ENCODE data around the gene SOWAHC.
"Not testable (repeated sequence)": the region's sequence is repeated elsewhere in the genome, so short reads cannot be mapped to it uniquely, and the experiment has no call there.

The SOWAHC gene

DNA sequence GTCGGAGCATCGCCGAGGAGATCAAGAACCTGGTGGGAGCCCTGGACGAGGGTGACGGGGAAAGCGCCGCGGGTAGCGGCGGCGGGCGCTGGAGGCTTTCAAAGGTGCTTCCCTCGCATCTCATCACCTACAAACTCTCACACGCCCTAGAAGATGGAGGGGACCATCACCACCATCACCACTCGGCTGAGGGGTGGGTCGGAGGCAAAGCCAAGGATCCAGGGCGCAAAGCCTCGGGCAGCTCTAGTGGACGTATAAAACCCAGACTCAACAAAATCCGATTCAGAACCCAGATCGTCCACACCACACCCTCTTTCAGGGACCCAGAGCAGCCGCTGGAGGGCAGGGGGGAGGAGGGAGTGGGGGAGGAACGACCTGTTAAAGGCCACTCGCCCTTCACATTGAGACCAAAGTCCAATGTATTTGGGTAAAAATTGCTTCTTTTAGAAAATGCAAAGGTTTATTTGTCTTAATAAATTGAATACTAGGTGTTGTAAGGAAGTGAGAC lies 1.5 kb downstream of the SOWAHC start:
- no peak for DNase-seq (ENCODE audit: low spot score)

DNA sequence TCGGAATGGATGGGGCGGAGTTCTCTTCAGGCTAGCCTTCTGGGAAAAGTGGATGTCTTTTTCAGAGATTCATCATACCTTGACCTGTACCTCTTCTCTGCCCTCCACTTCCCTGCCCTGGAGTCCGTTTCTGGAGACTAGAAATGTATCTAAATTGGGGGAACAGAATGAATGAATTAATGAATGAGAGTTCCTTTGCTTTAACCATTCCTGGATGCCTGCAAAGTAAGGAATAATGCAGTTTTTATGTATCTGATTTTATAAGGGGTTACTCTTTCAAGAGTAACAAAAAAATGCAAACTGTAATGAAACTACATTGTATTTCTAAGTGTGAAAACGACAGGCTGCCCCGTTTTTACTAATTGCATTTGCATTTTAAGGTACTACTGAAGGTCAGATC lies 2.0 kb downstream of the SOWAHC start:
- no peak for DNase-seq (ENCODE audit: low spot score)

DNA sequence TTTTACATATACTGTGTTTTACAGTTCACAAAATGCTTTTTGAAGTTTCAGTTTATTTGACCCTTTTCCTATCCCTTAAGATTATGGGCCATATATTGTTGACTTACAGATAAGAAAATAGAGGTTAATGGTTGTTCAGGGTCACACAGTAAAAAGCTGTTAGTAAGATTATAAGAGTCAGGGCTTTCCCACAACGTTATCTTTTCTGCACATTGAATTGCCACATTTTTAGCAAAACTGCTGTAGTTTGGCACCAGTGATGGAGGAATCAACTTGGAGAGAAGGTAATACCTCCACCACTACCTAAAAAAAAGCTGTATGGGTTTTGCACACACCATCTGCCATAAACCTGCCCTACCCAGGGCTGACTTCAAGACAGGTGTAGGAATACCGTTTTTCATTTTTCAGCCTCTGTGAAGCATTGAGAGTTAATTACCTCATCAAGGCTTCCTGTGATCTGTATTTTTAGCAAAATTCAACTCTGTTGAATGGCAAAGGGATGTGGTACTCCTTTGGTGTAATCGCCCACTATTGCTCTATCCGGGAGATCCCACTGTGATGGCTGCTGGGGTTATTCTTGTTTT lies 5.0 kb downstream of the SOWAHC start:
- no peak for DNase-seq (ENCODE audit: low spot score)

DNA sequence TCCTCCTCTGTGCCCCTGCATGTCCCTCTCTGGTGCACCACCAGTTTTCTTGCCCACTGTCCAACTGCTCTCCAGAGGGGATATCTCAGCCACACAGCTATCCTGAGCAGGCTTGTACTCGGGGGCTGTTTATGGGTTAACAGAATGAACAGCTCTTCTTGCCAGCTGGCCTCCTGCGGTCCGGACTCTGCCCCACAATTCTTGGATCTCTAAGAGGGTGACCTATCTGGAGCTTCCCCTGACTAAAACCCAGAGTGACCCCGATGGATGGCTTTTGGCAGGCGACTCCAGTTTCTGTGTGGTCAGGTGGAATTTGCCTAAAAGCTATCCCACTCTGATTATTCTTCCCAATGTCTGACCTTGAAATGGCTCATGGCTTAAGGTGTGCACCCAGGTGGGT lies 9.1 kb downstream of the SOWAHC start:
- DNase-seq (ENCODE audit: low spot score) = no peak

DNA sequence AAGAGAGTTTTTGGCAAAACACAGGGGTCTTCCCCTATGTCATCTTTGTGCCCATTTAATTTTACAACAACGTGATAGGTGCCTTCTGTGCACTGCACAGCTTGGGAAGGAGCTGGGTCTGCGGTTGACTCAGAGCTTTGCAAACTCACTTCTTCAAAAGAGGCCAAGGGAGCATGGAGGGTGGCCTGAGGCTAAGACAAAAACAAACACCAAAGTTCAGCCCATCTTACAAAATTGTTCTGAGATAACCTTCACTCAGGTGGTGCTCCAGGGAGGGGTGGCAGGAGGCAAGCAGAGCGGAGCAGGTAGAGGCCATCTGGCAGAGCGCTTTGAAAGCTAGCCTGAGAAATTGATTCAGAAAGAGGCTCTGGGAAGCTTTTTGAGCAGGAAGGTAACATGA lies 9.8 kb downstream of the SOWAHC start:
- no peak for DNase-seq (ENCODE audit: low spot score)

DNA sequence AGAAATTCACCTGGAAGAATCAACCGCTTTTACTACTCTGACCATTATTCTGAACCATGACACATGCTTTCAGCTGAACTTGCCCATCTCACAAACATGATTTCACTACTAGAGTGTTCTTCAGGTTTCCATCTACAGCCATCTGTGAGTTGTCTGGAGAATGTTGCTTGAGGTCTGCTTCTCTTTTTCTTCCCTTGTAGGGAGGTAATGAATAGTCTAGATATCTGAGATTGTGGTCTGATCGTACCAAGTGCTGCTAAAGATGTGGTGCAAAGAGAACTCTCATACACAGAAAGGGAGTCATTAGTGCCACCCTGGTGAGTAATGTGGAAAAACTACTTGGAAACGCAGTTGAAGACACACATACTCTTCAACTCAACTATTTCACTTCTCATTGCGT lies 10.2 kb downstream of the SOWAHC start:
- DNase-seq (ENCODE audit: low spot score) = no peak

DNA sequence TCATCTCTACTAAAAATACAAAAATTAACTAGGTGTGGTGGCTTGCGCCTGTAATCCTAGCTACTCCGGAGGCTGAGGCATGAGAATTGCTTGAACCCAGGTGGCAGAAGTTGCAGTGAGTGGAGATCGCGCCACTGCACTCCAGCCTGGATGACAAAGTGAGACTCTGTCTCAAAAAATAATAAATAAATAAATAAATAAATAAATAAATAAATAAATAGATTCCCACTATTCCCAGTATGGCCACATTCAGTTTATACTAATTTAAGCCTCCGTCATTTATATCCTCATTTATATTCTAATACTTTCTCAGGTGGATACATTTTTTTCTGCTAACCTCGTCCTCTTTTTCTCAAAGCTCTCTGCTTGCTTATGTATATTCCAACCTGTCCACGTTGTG lies 14.2 kb downstream of the SOWAHC start:
- not testable (repeated sequence) for DNase-seq (ENCODE audit: low spot score)

DNA sequence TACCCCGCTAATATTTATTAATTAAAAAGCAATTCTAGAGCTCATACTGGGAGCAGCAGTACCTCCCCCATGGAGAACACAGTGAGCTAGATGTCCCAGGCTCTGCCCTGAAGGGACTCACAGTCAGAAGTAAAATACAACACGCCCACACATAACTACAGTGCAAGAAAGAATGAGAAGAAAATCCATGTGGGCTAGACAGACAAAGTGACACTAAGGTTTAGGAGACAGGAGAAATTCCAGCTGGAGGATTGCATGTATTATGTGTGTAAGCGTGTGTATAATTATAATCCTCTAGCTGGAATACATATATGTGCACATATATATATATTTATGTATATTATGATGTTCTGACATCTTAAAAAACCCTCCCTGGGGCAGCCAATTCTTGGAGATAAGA lies 15.7 kb downstream of the SOWAHC start:
- DNase-seq (ENCODE audit: low spot score) = no peak

DNA sequence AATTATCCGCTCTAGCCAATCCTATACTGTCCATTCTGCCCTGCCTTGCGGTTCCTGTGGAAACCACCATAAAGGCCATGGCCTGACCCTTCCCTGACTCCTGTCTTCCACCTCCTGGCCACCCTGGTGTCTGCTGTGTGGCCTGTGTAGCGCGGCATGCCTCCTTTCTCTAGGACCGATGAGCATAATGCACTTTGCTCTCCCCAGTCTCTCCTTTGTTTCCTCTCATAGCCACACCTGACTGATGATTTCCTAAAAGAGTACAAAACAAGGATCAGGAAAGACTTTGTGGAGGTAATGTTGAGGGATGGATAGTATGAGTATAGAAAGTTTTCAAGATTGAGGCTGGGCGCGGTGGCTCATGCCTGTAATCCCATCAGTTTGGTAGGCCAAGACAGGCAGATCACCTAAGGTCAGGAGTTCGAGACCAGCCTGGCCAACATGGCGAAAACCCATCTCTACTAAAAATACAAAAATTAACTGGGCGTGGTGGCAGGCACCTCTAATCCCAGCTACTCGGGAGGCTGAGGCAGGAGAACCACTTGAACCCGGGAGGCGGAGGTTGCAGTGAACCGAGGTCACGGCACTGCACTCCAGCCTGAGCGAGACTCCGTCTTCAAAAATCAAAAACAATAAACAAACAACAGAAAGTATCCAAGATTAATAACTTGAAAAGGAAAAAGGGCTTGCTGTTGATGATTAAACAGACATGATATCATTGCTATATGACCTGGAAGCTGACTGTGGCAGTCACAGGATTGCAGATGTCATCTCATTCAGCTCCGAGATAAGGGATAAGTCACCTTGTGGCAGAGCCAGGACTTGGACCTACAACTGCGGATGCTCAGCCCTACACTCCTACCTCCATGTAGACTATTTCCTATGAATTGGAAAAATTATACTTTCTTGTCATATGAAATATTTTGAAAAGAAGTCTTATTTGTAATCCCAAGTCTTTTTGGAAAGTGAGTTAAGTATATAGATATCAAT lies 16.6 kb downstream of the SOWAHC start:
- no peak for DNase-seq (ENCODE audit: low spot score)

DNA sequence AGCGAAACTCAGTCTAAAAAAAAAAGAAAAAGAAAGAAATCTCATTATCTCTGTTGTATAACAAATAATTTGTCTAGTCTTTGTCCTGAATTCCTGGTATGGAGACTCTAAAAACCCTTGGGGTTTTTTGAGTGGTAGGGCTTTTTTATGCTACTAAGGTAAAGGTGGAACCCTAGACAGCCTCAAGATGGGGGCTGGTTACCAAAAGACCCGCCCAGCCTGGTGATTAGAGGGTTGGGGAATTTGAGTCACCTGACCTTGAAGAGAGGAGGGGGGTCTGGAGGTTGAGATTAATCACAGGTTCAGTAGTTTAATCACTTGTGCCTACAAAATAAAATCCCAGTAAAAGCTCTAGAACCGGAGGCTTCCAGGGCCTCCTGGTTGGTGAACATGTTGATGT lies 17.6 kb downstream of the SOWAHC start:
- no peak for DNase-seq (ENCODE audit: low spot score)

DNA sequence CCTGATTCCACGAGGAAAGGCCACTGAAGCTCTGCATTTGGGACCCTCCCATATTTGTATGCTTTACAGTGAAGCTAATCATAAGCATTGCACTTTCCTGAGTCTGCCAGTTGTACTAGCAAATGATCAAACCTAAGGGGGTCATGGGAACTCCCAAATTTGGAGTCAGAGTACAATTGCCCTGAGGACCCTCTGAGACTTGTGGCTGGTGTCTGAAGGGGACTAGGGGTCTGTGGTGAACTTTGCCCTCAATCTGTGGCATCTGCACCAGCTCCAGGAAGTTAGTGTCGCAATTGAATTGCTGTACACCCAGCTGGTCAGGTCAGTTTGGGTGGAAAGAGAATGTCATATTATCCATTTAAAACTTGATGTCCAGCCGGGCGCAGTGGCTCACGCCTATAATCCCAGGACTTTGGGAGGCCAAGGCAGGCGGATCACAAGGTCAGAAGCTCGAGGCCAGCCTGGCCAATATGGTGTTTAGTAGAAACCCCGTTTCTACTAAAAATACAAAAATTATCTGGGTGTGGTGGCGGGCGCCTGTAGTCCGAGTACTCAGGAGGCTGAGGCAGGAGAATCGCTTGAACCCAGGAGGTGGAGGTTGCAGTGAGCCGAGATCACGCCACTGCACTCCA lies 18.1 kb downstream of the SOWAHC start:
- DNase-seq (ENCODE audit: low spot score) = no peak

DNA sequence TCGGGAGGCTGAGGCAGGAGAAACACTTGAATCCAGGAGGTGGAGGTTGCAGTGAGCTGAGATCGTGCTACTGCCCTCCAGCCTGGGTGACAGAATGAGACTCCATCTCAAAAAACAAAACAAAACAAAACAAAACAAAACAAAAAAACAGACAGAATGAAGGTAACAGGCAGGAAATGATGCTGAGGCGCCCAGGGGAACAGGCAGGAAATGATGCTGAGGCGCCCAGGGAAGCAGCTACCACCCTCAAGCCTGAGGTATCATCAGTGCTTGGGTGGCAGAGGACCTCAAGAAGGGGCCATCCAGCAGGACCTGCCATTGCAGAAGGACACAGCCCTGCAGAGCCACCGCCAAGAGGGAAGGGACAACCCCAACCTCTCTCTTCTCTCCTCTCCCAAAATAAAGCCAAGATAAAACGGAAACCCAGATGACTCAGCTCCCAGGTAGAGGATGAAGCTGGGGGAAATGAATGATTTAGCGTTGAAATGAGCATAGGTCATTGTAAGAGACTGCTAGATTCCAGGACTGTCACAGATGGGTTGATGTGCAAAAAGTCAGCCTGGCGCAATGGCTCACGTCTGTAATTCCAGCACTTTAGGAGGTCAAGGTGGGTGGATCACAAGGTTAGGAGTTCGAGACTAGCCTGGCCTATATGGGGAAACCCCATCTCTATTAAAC lies 19.3 kb downstream of the SOWAHC start:
- no peak for DNase-seq (ENCODE audit: low spot score)

DNA sequence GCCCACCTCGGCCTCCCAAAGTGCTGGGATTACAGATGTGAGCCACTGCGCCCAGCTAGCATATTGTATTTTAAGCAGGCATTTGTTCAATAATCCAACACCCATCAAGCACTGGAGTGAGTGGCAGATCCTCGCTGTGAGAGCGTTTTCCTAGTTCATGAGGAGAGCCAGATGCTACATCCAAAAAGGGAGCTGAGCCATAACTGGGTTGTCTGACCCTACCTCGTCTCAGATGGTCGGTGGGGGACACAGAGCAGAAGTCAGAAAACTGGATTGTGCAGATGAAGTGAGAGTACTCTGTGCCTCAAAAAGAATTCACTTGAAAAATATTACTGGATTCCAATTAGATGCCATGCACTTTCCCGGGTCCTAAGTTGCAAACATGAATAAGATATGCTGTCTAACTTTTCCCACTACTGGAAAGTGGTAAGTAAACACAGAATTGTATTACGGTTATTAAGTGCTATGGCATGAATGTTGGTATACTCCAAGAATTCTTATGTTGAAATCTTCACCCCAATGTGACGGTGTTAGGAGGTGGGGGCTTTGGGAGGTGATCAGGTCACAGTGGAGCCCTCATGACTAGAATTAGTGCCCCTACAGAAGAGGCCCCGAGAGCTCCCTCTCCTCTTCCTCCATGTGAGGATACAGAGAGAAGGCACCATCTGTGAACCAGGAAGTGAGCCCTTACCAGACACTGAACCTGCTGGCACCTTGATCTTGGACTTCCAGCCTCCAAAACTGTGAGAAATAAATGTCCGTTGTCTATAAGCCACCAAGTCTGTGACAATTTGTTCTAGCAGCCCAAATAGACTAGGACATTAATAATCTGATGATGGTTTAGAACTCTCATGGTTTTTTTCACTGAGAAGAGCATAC lies 21.5 kb downstream of the SOWAHC start:
- no peak for DNase-seq (ENCODE audit: low spot score)

DNA sequence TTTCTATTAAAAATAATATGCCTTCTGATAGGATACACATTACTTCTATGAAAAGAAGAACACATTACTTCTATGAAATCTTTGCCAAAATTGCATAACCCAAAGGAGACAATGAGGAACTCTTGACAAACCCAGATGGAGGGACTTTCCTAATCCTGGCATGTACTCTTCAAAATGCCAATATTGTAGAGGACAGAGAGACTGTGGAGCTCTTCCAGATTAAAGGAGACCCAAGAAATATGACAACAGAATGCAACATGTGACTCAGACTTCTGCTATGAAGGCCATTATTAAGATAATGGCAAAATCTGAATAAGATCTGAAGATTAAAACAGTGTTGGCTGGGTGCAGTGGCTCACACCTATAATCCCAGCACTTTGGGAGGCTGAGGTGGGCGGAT lies 22.2 kb downstream of the SOWAHC start:
- no peak for DNase-seq (ENCODE audit: low spot score)

DNA sequence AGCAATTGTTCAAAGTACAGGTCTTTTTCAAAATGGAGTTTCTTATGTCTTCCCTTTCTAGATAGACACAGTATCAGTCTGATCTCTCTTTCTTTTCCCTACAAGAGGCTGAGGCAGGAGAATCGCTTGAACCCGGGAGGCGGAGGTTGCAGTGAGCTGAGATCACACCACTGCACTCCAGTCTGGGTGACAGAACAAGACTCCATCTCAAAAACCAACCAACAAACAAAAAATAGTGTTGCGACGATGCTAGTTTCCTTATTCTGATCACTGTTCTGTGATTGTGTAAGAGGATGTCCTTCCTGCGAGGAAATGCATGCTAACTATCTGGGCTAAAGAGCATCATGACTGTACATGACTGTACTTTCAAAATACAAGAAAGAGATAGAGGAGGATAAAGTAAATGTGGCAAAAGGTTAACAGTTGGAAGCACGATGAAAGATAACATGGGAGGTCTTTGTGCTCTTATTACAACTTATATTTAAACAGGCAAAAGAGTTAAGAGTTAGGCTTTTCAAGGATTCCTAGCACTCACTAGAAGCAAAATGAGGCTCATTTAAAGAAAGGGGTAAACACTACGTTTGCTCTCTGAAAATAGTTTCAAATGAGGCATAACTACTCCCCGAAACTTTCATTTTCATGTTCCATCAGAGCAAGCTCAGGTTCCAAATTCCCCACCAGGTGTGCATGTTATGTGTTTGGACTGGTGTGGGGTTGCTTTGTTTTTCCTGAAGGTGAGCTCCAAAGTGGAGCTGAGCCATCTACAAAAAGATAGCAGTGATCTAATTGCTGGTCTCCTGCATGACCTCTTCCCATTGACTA lies 23.8 kb downstream of the SOWAHC start:
- no peak for DNase-seq (ENCODE audit: low spot score)

DNA sequence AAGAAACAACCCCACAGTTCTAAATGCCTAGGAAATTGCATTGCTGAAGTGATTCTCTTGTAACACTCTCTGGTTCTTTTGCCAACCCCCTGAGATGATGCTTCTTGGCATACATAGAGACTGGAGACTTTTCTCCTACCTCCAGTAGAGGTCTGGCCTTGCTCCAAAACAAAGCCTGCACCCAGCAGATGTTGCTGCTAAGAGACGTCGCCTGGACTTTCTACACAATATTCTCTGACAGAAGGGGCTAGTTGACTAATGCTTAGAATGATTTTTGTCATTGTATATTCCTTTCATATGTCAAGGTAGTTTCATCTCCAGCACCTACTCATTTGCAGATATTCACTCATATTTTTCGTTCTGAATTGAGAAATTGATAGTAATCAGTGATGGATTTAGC lies 24.6 kb downstream of the SOWAHC start:
- DNase-seq (ENCODE audit: low spot score) = no peak

DNA sequence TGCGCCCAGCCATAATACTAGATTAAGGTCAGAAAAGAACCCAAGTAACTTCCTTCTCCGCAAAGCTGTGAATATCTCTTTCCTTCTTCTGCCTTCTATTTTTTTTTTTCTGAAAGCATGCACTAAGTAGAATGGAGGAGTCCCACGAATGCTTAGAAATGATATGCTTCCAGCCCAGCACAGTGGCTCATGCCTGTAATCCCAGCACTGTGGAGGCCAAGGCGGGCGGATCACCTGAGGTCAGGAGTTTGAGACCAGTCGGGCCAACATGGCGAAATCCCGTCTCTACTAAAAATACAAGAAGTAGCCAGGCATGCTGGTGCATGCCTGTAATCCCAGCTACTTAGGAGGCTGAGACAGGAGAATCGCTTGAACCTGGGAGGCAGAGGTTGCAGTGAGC lies 25.8 kb downstream of the SOWAHC start:
- not testable (repeated sequence) for DNase-seq (ENCODE audit: low spot score)

DNA sequence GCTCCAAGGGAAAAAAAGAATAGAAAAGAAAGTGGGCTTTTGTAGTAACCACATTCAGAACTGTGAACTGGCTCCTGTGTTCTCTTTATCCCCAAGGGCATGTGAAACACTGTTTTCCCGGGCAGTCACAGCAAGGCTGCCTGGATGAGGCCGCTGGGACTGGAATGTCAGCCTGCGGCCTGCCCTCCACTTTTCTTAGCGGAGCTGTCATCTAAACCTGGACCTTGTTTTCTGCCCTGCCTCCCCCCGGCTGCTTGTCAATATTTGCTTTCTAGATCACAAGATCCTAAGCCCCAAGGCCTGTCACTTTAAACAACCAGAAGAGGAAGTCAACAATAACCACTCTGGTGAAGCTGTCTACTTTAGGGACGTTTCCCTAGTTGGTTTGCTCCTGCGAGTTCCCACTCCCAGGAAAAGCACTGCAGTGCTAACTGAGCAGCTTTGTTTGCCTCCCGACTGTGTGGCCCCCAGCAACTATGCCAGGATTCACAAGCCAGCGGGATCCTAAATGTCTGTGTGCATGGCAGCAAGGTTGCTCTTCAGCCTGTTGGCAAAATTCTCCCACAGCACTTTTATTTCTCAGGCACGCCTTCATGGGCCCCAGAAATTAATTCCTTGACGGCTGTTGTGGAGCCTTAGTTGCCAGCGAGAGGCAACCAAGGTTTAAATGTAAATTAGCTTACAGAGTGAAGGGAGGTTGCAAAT lies 30.6 kb downstream of the SOWAHC start:
- DNase-seq (ENCODE audit: low spot score) = no peak

DNA sequence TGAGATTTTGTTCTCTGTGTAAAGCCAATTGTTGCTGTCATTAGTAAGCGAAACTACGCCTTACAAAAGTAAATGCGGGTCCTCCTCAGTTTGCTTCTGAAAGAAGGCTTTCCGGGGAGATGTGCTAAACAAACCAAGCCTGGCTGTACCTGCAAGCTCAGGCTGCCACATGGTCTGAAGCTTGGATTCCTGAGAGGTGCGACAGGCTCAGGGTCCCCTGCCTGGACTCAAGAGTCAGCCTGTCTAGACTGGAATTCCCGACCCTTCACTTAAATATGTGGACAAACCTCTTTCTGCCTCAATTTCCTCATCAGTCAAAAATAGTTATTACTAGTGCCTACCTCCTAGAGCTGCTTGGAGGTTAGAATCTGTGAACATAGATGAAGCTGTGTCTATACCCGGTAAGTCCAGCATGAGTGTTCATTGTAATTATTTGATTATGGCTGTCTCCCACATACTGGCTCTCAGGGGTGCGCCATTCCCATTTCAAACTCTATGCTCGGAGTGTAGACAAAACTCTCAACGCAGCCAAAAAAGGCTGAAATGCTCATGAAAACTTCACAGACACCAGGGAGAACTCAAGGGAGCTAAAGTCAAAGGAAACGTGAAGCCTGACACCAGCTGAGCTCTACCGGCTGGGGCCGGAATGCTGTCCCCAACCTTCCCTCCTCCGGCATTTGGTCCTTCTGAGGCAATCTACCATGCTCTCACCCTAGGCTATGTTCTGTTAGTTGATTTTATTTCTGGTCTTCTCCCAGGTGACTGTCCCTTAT lies 31.4 kb downstream of the SOWAHC start:
- no peak for DNase-seq (ENCODE audit: low spot score)
